Measurements from ENCODE around the gene CHD2.

- TF ChIP-seq POLR2A (IDR thresholded peaks at IDR 0.05) = no peak
- TF ChIP-seq POLR2AphosphoS5 (IDR thresholded peaks at IDR 0.05; ENCODE audit: insufficient read depth in 1 of 2, low read depth in 1 of 2) = no peak
- TF ChIP-seq CTCF (IDR thresholded peaks at IDR 0.05) = no peak
Observed at GRCh38 chr15:93035953-93036810, 136.1 kb downstream of the CHD2 start.
